Trophoblast cell (in vitro differentiated cells and primary cell): Measurements from ENCODE around the gene AFAP1L1.

Experiments
- DNase-seq, 2 donors: peaks; one replicate each; pipeline ENCODE4 v3.0.0-alpha.2; 2016
- H2AFZ ChIP-seq: 2 replicates; pipeline ENCODE4 v1.6.1; 2013; ENCODE audit warnings: low read length, moderate library complexity, mild to moderate bottlenecking; ENCODE audit not compliant: insufficient read depth, poor library complexity
- H2AK5ac ChIP-seq: 2 replicates; pipeline ENCODE4 v1.6.1; 2013; ENCODE audit warnings: mild to moderate bottlenecking, low read length
- H2BK120ac ChIP-seq: 2 replicates; pipeline ENCODE4 v1.6.1; 2013; ENCODE audit warnings: low read length, mild to moderate bottlenecking, moderate library complexity; ENCODE audit not compliant: insufficient read depth, poor library complexity
- H2BK12ac ChIP-seq: 2 replicates; pipeline ENCODE4 v1.6.1; 2013; ENCODE audit warnings: mild to moderate bottlenecking, low read length, moderate library complexity
- H2BK5ac ChIP-seq: 2 replicates; pipeline ENCODE4 v1.6.1; 2013; ENCODE audit warnings: low read length, low read depth, moderate library complexity, mild to moderate bottlenecking; ENCODE audit not compliant: poor library complexity
- H3K14ac ChIP-seq: 2 replicates; pipeline ENCODE4 v1.6.1; 2013; ENCODE audit warnings: mild to moderate bottlenecking, low read length
- H3K18ac ChIP-seq: 2 replicates; pipeline ENCODE4 v1.6.1; 2013; ENCODE audit warnings: mild to moderate bottlenecking, low read length
- H3K23ac ChIP-seq: 2 replicates; pipeline ENCODE4 v1.6.1; 2013; ENCODE audit warnings: low read length
- H3K27ac ChIP-seq: 2 replicates; pipeline ENCODE4 v1.5.1; 2013; ENCODE audit warnings: low read depth, mild to moderate bottlenecking, inconsistent platforms, low read length, moderate library complexity
- H3K27me3 ChIP-seq: 2 replicates; pipeline ENCODE4 v1.6.1; 2013; ENCODE audit warnings: inconsistent platforms, mild to moderate bottlenecking, low read length, moderate library complexity; ENCODE audit not compliant: insufficient read depth
- H3K36me3 ChIP-seq, 2 experiments: 1 replicate in 1 of 2; 2 replicates in 1 of 2; pipeline ENCODE4 v1.6.1; 2013; ENCODE audit warnings: low read length in 2 of 2, mild to moderate bottlenecking in 2 of 2, moderate library complexity in 1 of 2; ENCODE audit not compliant: insufficient read depth in 2 of 2, control insufficient read depth in 1 of 2
- H3K4ac ChIP-seq: 2 replicates; pipeline ENCODE4 v1.6.1; 2013; ENCODE audit warnings: low read depth, mild to moderate bottlenecking, low read length, moderate library complexity
- H3K4me1 ChIP-seq, 2 experiments: 1 replicate in 1 of 2; 2 replicates in 1 of 2; pipeline ENCODE4 v1.6.1; 2013; ENCODE audit warnings: low read length in 2 of 2, mild to moderate bottlenecking in 2 of 2, moderate library complexity in 1 of 2; ENCODE audit not compliant: insufficient read depth in 2 of 2, control insufficient read depth in 1 of 2
- H3K4me2 ChIP-seq: 2 replicates; pipeline ENCODE4 v1.6.1; 2013; ENCODE audit warnings: inconsistent platforms, mild to moderate bottlenecking, low read length, moderate library complexity
- H3K4me3 ChIP-seq: 2 replicates; pipeline ENCODE4 v1.5.1; 2013; ENCODE audit warnings: mild to moderate bottlenecking, low read depth, low read length, inconsistent platforms
- H3K79me1 ChIP-seq: one replicate; pipeline ENCODE4 v1.6.1; 2013; ENCODE audit warnings: low read length
- H3K79me2 ChIP-seq: 2 replicates; pipeline ENCODE4 v1.6.1; 2013; ENCODE audit warnings: low read length, mild to moderate bottlenecking; ENCODE audit not compliant: control insufficient read depth, insufficient read depth, poor library complexity
- H3K9ac ChIP-seq: 2 replicates; pipeline ENCODE4 v1.6.1; 2013; ENCODE audit warnings: mild to moderate bottlenecking, low read length
- H3K9me3 ChIP-seq: 2 replicates; pipeline ENCODE4 v1.6.1; 2013; ENCODE audit warnings: low read depth, mild to moderate bottlenecking, control low read depth, inconsistent platforms, low read length; ENCODE audit not compliant: insufficient read depth
- H4K12ac ChIP-seq: 2 replicates; pipeline ENCODE4 v1.6.1; 2013; ENCODE audit warnings: low read depth, mild to moderate bottlenecking, low read length, moderate library complexity
- H4K8ac ChIP-seq: 2 replicates; pipeline ENCODE4 v1.6.1; 2013; ENCODE audit warnings: low read depth, mild to moderate bottlenecking, low read length, moderate library complexity
- H4K91ac ChIP-seq: one replicate; pipeline ENCODE4 v1.6.1; 2013; ENCODE audit warnings: low read depth, mild to moderate bottlenecking, low read length, moderate library complexity
- WGBS: extraction: QIAGEN DNeasy Blood & Tissue Kit; methylation state at CpG from one replicate; pipeline ENCODE4 v1.1.7; 2013; ENCODE audit warnings: missing lambda C conversion rate; ENCODE audit not compliant: insufficient read length, insufficient coverage; ENCODE audit errors: extremely low coverage; 5-methylcytosine and 5-hydroxymethylcytosine counted together

Gene AFAP1L1

GRCh38 chr5:149228618-149229297 is 42.9 kb upstream of the AFAP1L1 start:
- peak; percentile 40 to 76 for DNase-seq
- Histone ChIP-seq H2AK5ac (no peak overlapping the region), H4K8ac (no peak overlapping the region), H2AFZ (no peak overlapping the region), H3K4me1 (no peaks in the 10 kb centered on the region), H3K9ac (no peak overlapping the region), H3K27me3 (no peaks in the 10 kb centered on the region), H3K9me3 (no peaks in the 10 kb centered on the region), H3K4me3 (no peak overlapping the region), H4K91ac (no peak overlapping the region), H2BK5ac (no peak overlapping the region), H3K36me3 (no peaks in the 10 kb centered on the region), H3K4ac (no peak overlapping the region), H3K18ac (no peak overlapping the region), H3K79me2 (no peaks in the 10 kb centered on the region), H2BK12ac (no peak overlapping the region), H3K23ac (no peak overlapping the region), H3K4me2 (no peak overlapping the region), H3K79me1 (no peaks in the 10 kb centered on the region), H2BK120ac (no peak overlapping the region), H3K27ac (no peak overlapping the region), H4K12ac (no peak overlapping the region), H3K14ac (no peak overlapping the region)
- WGBS, result no CpG with 5 or more reads among the region's 5 CpGs

GRCh38 chr5:149229298-149229937 is 42.2 kb upstream of the AFAP1L1 start:
- H2AK5ac ChIP-seq, result no peak overlapping the region
- H3K9ac ChIP-seq, result no peak overlapping the region
- H2BK120ac ChIP-seq, result no peak overlapping the region
- no peak overlapping the region for H3K27ac ChIP-seq
- no peak overlapping the region for H2BK5ac ChIP-seq
- no peak overlapping the region for H3K4ac ChIP-seq
- no peaks in the 10 kb centered on the region for H3K27me3 ChIP-seq
- no peak for DNase-seq
- no peak overlapping the region for H3K14ac ChIP-seq
- no peaks in the 10 kb centered on the region for H3K9me3 ChIP-seq
- no peaks in the 10 kb centered on the region for H3K79me1 ChIP-seq
- no peak overlapping the region for H3K18ac ChIP-seq
- no peak overlapping the region for H4K8ac ChIP-seq
- H3K4me2 ChIP-seq, result no peak overlapping the region
- WGBS, result no CpG with 5 or more reads among the region's 6 CpGs
- no peak overlapping the region for H3K23ac ChIP-seq
- no peaks in the 10 kb centered on the region for H3K4me1 ChIP-seq
- no peak overlapping the region for H2BK12ac ChIP-seq
- H2AFZ ChIP-seq, result no peak overlapping the region
- no peak overlapping the region for H4K12ac ChIP-seq
- no peaks in the 10 kb centered on the region for H3K36me3 ChIP-seq
- no peak overlapping the region for H3K4me3 ChIP-seq
- H3K79me2 ChIP-seq, result no peaks in the 10 kb centered on the region
- H4K91ac ChIP-seq, result no peak overlapping the region

- Histone ChIP-seq H4K8ac (no peak overlapping the region), H3K9ac (no peak overlapping the region), H3K27ac (no peak overlapping the region), H3K4me3 (no peak overlapping the region), H3K4ac (no peak overlapping the region), H3K4me2 (no peak overlapping the region), H3K9me3 (no peaks in the 10 kb centered on the region), H3K79me2 (no peaks in the 10 kb centered on the region), H3K23ac (no peak overlapping the region), H2AFZ (no peak overlapping the region), H4K91ac (no peak overlapping the region), H2BK12ac (no peak overlapping the region), H3K79me1 (no peaks in the 10 kb centered on the region), H2BK5ac (no peak overlapping the region), H4K12ac (no peak overlapping the region), H3K36me3 (no peaks in the 10 kb centered on the region), H3K4me1 (no peaks in the 10 kb centered on the region), H3K18ac (no peak overlapping the region), H2AK5ac (no peak overlapping the region), H3K14ac (no peak overlapping the region), H3K27me3 (no peaks in the 10 kb centered on the region), H2BK120ac (no peak overlapping the region)
- no peak for DNase-seq
Observed at GRCh38 chr5:149235841-149236240, 35.8 kb upstream of the AFAP1L1 start.

- DNase-seq, result no peak
- Histone ChIP-seq H2BK120ac (no peak overlapping the region), H2BK5ac (no peak overlapping the region), H2AK5ac (no peak overlapping the region), H3K4me2 (no peak overlapping the region), H3K23ac (no peak overlapping the region), H2AFZ (no peak overlapping the region), H3K79me1 (no peaks in the 10 kb centered on the region), H3K4me3 (no peak overlapping the region), H3K27ac (no peak overlapping the region), H3K4me1 (no peaks in the 10 kb centered on the region), H3K9me3 (no peaks in the 10 kb centered on the region), H4K91ac (no peak overlapping the region), H3K4ac (no peak overlapping the region), H3K36me3 (no peaks in the 10 kb centered on the region), H2BK12ac (no peak overlapping the region), H3K79me2 (no peaks in the 10 kb centered on the region), H4K8ac (no peak overlapping the region), H3K14ac (no peak overlapping the region), H3K27me3 (no peaks in the 10 kb centered on the region), H4K12ac (no peak overlapping the region), H3K9ac (no peak overlapping the region), H3K18ac (no peak overlapping the region)
- WGBS, result no CpG with 5 or more reads among the region's 4 CpGs
Observed at GRCh38 chr5:149237662-149238061, 34.0 kb upstream of the AFAP1L1 start.
